GM18858 (cell line): ENCODE data around the gene SLC35F3.

Experiments used
- ATAC-seq: cut with Tn5 transposase; IDR thresholded peaks from one replicate; pipeline ENCODE4 v1.9.1; 2021; ENCODE audit not compliant: unreplicated experiment

Gene SLC35F3

DNA sequence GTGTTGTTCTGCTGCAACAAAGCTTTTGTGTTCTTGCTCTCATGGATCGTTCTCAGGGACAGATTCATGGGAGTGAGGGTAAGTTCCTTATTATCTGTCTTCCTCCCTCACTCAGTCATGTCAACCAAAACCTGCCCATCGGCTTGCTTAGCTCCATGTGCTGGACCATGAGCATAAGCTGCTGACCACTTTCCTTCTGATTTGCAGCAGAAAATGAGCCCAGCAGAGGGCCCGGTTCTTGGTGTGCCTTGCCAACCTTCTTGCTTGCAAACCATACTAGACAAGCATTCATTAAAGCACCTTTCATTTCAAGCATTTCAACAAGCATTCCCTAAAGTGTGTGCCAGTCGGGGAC is 404.7 kb downstream of the SLC35F3 start:
- no peak for ATAC-seq

DNA sequence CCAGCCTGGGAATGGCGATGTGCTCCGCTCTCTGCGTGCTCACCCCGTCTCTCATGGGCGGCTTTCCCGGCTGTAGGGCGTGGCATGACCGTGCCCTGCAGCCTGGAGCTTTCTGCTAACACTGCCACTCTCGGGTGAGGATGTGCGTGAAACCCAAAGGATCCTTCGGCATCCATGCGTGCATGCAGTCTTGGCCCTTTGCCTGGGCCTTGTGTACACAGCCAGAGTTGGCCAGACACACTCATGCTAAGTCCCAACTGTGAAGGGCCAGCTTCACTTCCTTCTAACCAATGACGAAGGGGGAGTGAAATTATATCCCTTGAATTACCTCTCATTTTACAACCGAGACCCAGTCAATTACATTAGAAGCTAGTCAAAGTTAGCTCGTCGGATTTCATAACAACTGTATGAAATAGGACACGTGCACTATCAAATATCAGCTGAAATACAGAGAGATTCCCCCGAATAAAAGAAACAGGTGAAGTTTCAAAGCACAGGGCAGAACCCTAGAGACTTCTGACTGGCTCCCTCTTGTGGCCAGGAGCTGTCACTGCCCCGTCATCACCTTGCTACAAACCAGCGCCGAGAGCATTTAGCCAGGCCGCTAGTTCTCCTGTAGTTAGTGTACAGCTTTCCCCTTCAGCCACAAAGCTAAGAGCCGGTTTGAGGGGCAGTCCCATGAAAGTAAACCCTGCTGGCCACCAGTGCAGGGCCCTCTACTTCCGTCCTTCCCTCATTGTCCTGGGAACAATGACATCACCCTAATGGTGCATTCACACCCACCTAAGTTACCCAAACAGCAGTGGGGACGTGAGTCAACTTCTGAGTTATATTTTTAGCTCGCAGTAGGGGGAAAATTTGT is 405.4 kb downstream of the SLC35F3 start:
- ATAC-seq = no peak

DNA sequence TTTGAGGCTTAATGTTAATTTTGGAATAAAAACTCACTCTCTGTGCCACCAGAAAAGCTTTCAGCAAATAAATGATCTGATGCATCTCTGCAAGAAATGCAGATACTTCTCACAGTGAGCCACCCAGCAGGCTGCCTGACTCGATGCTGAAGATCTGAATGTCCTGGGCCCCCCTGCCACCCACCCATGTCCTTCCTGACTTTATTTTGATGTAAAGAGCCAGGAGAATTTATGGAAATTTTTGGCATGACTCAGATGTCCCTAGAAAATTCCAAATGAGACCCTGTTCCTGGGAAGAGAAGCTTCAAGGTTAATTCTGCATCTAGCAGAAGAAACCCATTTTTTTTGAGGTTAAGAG is 406.0 kb downstream of the SLC35F3 start:
- ATAC-seq = no peak

DNA sequence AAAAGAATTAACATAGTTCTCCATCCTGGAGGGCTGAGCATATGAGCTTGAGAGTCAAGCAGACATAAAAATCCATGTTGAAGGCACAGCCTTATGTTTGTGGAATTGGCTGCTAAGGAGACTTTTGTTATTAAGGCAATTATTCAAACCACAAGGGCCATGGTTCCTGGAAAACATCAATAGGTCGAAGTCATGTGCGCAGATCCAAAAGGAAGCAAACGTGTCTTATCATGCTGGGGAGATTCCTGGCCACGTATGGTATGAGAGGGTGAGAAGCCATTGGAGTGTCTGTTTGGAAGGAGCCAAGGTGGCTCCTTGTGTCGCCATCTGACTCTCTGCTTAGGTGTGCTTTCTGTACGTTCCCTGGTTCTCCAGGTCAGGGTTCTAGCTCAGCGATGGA is 406.9 kb downstream of the SLC35F3 start:
- ATAC-seq = no peak

DNA sequence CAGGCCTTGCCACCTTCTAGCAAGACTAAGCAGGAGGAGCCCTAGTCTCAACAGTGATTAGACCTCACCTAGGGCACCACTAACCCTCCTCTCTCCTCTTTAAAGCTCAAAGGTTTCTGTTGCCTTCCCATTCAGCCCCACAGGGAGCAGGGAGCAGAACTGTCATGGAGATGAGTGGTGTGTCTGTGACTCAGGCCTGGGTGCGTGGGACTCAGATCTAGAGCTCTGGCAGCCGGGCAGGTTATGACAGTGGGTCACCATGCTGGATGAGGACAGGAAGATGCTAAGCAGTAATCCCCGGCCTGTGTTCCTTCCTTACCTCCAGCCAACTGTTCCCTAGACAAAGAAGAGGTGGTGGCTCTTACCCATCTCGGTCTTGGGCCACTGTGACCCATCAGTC is 408.7 kb downstream of the SLC35F3 start:
- no peak for ATAC-seq

DNA sequence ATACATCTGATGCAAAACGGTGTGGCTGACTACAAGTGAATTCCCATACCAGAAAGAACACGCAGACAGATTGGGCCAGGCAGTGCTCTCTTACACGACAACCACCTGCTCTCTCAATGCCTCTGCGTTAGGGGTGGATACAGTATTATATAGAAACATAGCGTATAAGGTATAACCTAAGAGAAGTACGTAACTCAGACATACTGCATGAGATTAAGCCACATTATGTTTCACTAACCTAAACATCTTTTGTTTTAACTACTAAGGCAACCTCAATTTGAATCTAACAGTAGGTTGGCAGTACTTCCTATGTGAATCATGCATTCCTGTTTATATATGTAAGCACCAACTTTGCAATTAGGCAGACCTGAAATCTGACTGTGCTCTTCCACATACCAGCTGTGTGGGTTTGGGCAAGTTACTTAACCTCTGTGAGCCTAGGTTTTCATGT is 410.6 kb downstream of the SLC35F3 start:
- no peak for ATAC-seq

DNA sequence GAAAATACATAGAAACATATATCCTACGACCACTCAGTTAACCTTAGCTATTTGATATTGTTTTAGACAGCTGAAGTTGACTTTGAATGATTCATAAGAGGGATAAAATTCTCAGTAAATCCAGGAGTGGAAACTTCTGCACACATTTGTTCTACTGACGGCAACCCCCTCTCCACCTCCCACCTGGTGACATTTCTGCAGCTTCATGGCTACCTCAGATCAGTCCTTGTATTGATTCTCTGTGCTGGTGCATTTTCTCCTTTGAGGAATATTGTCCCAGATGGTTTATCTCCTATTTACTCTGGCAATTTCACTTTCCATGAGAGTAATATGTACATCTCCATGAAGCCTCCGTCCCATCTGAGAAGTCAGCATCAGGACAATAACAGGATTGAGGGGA is 411.1 kb downstream of the SLC35F3 start:
- no peak for ATAC-seq

DNA sequence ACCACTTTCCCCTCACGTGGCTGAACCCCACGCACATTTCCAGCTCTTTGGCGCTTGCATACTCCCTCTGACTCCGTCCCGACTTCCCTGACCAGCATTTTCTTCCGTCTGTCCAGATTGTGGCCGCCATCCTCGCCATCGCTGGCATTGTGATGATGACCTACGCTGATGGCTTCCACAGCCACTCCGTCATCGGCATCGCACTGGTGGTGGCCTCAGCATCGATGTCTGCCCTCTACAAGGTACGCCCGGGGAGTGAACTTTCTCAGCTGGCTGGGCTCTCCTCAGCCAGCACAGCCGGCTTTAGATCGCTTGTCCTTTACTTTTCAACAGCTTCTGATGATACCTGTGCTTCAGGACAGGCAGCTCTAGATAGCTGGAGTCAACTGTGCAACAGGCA is 412.0 kb downstream of the SLC35F3 start:
- no peak for ATAC-seq

DNA sequence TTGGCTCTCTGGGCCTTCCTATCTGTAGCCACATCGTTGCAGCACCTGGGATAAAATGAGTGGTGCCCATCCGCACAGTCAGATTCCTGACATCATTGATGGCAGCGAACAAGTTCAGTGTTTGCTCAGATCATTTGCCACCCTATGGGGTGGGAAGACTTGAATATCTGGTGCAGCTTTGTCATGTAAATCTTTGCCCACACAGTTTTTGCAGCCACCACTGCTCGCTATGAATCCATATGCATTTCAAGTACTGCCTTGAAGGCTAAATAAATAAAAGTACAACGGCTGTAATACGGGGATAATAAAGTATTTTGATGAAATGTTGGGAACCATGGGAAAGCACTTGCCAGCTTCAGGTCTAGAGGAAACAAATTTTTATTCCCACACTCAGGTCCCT is 412.5 kb downstream of the SLC35F3 start:
- no peak for ATAC-seq

DNA sequence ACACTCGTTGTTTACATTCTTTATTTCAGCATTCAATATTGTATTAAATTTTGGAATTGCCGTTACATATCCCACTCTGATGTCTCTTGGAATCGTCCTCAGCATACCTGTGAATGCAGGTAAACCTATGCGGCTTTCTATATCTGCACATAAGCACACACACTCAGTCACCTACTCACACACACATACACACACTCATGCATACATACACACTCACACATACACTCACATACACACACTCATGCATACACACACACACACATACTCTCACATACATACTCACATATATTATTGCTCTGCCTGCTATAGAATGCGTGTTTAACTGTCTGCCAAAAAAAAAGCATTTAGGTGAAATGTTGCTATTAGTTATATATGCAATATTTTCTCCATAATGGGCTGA is 415.6 kb downstream of the SLC35F3 start:
- ATAC-seq = no peak

DNA sequence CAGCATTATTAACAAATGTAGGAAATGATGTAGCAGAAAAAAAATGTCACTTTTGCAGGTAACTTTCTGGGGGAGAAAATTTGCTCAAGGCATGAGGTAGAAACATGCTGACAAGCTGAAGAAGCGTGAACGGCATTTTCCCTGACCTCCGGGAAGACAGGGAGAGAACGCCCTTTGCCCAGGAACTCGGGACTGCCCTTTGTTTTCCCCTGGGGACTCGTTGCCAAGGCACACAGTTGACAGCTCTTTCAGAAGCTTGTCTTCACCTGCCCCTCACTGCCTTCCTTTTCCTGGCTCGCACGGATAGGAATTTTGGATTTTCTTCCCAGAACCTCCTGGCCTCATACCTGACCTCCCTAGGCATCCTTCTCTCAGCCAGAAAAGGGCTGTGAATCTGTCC is 416.1 kb downstream of the SLC35F3 start:
- ATAC-seq = no peak

DNA sequence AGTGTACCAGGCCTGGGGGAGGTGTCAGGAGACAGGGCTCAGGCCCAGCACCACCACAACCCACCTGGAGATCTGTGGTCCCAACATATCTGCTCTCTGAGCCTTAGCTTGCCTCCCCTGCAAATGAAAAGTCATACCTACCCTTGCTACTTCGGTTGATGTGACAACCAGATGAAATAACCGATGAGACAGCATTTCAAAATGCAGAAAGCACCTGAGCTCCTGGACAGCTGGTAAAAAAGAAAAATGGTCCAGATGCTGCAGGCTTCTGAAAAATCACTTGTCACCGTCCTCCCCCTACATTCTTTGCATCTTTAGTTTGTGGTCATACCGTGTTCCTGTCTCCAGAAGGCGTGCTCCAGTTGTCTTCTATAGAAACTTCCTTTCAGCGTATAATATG is 416.8 kb downstream of the SLC35F3 start:
- ATAC-seq = no peak

DNA sequence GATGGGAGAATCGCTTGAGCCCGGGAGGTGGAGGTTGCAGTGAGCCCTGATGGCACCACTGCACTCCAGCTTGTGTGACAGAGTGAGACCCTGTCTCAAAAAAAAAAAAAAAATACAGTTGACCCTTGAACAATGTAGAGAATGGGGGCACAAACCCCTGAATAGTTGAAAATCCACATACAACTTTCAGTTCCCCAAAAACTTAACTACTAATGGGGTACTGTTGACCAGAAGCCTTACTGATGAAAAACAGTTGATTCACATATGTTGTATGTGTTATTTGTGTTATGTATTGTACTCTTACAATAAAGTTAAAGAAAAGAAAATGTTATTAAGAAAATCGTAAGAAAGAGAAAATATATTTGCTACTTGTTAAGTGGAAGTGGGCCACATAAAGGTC is 417.6 kb downstream of the SLC35F3 start:
- ATAC-seq = no peak

DNA sequence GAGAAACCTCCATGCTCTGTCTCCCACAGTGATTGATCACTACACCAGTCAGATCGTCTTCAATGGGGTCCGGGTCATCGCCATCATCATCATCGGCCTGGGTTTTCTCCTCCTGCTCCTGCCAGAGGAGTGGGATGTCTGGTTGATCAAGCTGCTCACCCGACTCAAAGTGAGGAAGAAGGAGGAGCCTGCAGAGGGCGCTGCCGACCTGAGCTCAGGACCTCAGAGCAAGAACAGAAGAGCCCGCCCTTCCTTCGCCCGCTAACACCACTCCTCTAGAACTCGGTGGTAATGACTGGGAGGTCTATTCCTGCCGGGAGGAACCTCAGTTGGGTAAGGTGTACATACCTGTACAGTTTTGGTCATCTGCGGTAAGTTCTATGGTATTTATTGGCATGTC is 418.5 kb downstream of the SLC35F3 start:
- ATAC-seq = no peak

DNA sequence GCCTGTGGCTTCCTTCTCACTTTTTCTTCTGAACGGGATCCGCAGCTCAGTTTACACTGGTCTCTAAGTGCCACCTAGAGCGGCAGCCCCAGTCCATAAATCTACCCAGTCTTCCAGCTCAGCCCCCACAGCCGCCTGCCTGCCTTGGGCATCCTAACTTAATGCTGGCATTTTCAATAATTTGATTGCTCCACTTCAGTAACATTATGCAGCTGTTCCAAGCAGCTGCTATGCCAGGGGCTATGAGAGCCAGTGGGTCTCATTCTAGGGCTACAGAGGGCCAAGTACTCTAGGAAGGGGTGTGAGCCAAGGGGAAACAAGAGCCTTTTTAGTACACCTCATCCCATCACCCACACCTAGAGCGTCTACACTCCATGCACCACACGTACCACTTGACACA is 420.3 kb downstream of the SLC35F3 start:
- ATAC-seq = no peak

DNA sequence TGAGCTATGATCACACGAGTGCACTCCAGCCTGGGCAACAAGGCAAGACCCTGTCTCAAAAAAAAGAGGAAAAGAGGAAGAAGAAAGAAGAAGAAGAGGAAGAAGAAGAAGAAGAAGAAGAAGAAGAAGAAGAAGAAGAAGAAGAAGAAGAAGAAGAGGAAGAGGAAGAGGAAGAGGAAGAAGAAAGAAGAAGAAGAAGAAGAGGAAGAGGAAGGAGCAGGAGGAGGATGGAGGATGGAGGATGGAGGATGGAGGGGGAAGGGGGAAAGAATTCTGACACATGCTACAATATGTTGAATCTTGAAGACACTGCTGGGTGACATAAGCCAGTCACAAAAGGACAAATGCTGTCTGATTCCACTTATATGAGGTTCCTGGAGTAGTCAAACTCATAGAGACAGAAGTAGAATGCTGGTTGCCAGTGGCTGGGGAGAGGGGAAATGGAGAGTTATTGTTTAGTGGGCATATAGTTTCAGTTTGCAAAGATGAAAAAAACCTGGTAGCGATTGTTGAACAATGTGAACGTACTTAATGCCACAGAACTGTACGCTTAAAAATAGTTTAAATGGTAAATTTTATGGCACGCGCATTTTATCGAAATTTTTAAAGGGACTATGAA is 421.5 kb downstream of the SLC35F3 start:
- no peak for ATAC-seq

DNA sequence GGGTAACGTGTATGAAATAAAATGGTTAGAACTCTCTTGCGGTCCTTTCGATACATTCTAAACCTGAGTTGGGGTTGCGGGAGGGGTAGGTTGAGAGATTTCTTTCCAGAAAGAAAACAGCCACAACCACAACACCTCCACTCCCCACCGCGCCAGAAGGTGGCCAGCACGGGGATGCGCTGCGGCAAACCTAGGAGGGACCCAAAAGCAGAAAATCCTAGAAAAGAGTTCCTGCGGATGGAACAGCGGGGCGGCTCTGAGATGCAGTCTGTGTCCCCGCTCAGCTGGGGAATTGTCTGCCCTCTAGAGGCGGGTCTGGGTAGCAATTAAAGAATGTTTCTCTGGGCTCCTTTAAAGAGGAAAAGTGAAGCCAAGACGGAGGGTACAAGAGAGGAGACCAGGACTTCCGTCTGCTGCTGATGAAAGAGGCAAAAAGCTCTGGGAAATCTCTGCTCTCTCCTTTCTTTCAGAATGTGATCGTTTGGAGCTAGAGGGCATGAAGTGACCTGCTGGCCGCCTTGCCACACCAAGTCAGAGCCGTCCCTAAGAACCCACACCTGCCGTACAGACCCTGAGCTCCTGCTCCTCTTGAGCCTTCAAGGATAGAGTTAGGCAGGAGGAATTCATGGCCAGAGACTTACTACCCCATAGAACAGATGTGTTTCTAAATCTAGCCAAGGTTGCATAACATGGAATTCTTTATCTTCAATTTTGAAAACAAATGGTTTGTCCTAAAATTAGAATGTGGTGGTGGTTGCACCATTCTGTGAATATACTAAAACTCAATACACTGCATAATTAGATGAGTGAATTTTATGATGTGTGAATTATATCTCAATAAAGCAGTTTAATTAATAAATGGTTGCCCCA is 422.3 kb downstream of the SLC35F3 start:
- no peak for ATAC-seq

DNA sequence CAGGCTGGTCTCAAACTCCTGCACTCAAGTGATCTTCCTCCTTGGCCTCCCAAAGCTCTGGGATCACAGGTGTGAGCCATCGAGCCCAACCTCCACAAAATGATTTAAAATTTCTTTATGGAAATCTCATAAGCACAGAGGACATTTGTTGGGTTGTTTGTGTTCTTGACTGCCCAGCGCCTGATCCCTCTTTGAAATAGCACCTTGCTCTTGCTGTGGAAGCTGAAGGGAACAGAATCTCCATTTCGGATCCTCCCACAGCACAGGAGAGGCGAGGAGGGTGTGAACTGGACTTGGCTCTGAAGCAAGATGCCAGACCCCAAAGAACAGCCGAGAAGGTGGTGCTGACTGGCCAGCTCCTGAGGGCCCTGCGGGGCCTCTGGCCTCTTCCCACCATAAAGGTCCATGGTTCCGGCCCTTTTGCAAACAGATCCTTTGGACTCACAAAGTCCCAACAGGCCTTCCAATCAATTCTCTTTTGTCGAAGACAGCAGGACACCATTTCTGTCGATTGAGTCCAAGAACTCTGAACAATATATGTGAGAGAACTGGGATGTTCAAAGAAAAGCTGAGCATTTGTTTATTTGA is 423.2 kb downstream of the SLC35F3 start:
- no peak for ATAC-seq

DNA sequence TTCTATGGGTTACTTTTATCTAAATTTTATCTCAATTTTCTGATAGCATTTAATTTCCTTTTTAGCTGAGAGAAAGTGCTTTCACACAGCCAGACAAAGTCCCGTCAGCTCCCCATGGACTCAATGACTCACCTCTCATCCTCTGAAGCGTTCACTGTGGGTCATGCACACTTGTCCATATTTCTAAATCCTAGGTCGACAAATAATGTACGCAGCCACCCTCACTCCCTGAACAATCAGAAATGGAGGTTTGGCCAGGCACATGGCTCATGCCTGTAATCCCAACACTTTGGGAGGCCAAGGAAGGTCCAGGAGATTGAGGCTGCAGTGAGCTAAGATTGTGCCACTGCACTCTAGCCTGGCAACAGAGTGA is 426.4 kb downstream of the SLC35F3 start:
- ATAC-seq = no peak

DNA sequence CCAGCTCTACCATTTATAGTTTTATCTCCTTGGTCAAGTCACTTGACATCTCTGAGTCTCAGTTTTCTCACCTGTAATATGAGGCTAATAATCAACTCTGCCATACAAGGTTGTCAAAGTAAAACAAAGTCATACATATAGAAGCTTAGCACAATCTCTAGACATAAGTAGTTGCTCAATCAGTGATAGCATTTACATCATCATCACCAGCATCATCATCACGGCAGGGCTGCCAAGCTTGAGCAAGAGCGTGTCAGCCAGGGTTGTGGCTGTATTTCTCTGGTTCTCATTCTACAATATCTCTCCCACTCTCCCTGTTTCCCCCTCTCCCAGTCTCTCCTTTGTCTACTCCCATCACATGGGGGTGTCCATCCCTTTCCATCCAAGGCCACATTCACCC is 427.0 kb downstream of the SLC35F3 start:
- no peak for ATAC-seq

DNA sequence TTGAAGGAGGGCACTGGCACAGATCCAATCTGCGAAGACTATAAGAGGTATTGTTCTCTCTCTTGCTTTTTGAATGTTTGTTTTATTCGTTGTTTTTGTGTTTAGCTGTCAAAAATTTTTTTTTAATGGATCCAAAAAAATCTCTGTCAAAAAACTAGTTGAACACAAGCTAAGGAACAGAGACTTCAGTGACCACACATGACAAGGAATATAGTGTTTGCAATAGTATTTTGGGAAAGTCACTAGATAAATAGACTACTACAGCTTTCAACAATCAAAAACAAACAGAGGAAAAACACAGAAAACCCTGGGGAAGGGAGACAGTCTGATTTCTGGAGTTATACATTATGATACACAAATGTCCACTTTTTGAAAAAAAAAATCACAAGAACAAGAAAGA is 431.9 kb downstream of the SLC35F3 start:
- no peak for ATAC-seq

DNA sequence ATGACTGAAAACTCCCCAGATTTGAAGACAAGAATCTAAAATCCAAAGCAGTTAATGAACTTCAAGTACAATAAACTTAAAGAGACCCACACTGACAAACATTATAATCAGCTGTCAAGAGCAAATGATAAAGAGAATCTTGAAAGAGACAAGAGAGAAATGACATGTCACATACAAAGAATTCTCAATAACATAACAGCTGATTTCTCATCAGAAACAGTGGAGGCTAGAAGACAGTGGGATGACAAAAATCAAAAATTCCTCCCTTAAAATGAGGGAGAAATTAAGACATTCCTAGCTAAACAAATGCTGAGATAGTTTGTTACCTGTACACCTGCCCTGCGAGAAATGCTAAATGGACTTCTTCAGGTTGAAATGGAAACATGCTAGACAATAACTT is 432.8 kb downstream of the SLC35F3 start:
- ATAC-seq = no peak
